A549 treated with AZD2906 at 1 μM for 4 hours (cell line): ENCODE measurements around the gene GRM8. TPM values are rescaled to one million over a fixed set of nuclear protein-coding genes. Genes with fewer than 3 reads are reported as not detected.

Experiments
- total RNA-seq: library from RNA; stranded (reverse); fragments of 200-300 nt; extraction: Qiagen RNA extraction; gene quantifications from 5 replicates; pipeline ENCODE4 v1.2.3, GENCODE V29; 2022

The GRM8 gene
- 0.05 to 0.07 TPM in 2 of 5 replicates, not detected in the others for total RNA-seq

DNA sequence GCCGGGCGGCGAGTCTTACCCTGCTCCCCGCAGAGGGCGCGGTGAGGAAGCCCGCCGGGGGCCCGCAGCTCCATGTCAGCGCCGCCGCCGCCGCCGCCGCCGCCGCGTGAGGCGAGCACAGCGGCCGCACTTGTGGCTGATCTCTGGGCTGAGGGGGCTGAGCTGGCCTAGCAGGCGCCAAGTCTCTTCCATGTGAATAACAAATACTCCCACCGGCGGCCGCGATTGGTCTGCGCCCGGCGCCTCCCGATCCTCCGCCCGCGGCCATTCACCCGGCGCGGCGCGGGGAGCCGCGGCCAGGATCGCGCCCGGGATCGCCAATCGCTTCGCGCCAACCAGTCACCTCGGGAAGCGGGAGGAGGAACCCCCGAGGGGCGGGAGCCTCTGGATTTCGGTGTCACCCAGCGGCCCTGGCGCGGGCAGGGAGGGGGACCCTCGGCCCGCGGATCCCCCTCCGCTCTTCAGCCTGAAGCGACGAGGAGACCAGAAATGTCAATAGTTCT, at the start of gene GRM8:
Gene GRM8, minus strand, starts transcription at position 164 of the 503 bp plus-strand sequence.

Other genes with a start within 250 kb of the GRM8 start
- gene ZNF800, start 139.8 kb upstream of the GRM8 start, total RNA-seq: 8.4 to 13.3 TPM (median 9.9 TPM) in 5 replicates